ENCODE results near the gene VMAC.

- TF ChIP-seq CTCF (IDR thresholded peaks at IDR 0.05) (no peak), POLR2A (IDR thresholded peaks at IDR 0.05) (no peak), POLR2AphosphoS5 (IDR thresholded peaks at IDR 0.05) (no peak)
Observed at GRCh38 chr19:5934069-5934401, 29.4 kb downstream of the VMAC start.
